Kidney tubule cell (primary cell): Measurements from ENCODE around the gene EVI2A.

ENCODE experiments used
- DNase-seq: peaks from one replicate; pipeline ENCODE4 v3.0.0-alpha.2; 2018; ENCODE audit warnings: low spot score

Gene EVI2A

DNA sequence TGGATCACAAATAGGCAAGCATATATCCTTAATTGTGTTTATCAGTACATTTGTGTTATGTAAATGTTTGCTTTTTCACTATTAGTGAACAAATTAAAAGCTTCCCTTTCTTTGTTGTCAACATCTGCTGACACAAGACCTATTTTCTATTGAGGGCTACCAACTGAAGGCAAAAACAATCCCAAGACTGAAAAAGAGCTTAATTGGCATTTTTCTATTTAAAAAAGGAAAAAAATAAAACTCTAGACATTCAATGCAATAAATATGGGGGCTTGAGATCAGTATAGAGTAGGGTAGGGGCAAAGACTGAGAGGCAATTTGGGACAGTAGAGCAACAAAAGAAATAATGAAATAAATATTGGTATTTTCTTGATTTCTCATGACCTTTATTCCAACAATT, 48.6 kb downstream of the EVI2A start:
- DNase-seq, result no peak

GRCh38 chr17:31272236-31272635, 49.2 kb downstream of the EVI2A start:
- DNase-seq, result no peak

DNA sequence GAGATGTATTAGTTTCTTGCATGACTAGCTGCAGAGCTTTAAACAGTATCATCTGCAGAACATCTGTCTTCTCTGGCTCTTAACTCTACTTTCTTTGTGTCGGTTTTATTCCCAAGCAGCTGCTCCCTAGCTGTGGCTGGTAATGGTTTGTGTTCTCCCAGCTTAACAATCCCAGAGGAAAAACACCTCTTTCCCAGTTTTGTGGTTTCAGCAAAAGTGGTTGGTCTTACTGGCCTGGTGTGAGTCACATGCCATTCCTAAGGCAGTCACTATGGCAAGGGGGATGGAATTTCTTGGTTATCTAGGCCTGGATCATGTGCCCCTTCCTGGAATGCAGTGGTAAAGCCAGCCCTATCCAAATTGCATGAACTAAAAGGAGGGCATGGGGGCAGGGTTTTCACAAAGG, 51.8 kb downstream of the EVI2A start:
- peak; percentile 97 for DNase-seq

DNA sequence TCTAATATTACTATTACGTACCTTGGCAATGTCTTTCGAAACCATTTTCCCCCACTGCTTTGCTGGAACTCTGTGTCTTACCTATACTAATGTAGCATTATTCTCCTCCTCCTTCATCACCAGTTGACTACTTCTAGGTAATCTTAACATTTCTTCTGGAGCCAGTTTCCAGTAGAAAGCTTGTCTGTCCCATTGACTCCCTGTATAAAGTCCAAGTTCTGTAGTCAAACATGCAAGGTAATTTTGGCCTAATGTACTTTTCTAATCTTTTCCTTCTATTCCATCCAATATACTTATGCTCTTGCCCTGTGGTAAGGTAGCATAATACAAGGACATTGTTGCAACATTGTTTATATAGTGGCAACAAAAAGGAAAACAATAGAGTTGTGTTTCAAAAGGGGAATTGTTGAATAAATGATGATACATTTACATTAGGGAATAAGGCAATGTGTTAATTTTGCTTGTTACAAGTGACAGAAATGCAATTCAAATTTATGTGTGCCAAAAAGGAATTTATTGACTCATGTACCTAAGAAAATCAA, 52.3 kb downstream of the EVI2A start:
- DNase-seq, result no peak
